OCI-LY7 (cell line): ENCODE measurements around the gene PHF24. TPM values are rescaled to one million over a fixed set of nuclear protein-coding genes. Genes with fewer than 3 reads are reported as not detected.

Experiments
- BruUV-seq: library from RNA; stranded (reverse); fragments of 400-500 nt; replicated peaks from 2 replicates; lab custom pipeline; 2021; lab: Mats Ljungman, UMichigan
- CTCF ChIA-PET: fragments of 300-600 bp; sonication (Branson Sonifier 250); formaldehyde crosslinking; loops from one replicate; lab custom pipeline; 2022; ENCODE audit warnings: antibody characterized with exemption; ENCODE audit not compliant: unreplicated experiment; lab: Charles Lee
- POLR2A ChIA-PET: fragments of 300-600 bp; sonication (Branson Sonifier 250); formaldehyde crosslinking; loops from one replicate; lab custom pipeline; 2022; ENCODE audit warnings: antibody characterized with exemption; lab: Charles Lee
- DNase-seq: peaks from one replicate; pipeline ENCODE4 v3.0.0-alpha.2; 2015; ENCODE audit warnings: low spot score
- H2AFZ ChIP-seq: fragments of 200-600 bp; sonication (generic), shearing (Covaris generic); 2 replicates; pipeline ENCODE4 v1.6.1; 2014; ENCODE audit warnings: mild to moderate bottlenecking, antibody characterized with exemption, low read length, moderate library complexity
- H3K27ac ChIP-seq: fragments of 200-600 bp; sonication (generic); 2 replicates; pipeline ENCODE4 v1.5.1; 2014; ENCODE audit warnings: mixed run types, low read depth, mild to moderate bottlenecking, moderate library complexity, low read length, inconsistent platforms; ENCODE audit not compliant: poor library complexity, severe bottlenecking
- H3K36me3 ChIP-seq: fragments of 200-600 bp; sonication (generic); 2 replicates; pipeline ENCODE4 v1.6.1; 2014; ENCODE audit warnings: mild to moderate bottlenecking, antibody characterized with exemption, low read length, moderate library complexity, mixed read lengths; ENCODE audit not compliant: insufficient read depth
- H3K4me1 ChIP-seq: fragments of 200-600 bp; sonication (generic); 2 replicates; pipeline ENCODE4 v1.5.1; 2014; ENCODE audit warnings: mild to moderate bottlenecking, low read length; ENCODE audit not compliant: insufficient read depth, poor library complexity, severe bottlenecking
- H3K4me2 ChIP-seq: fragments of 200-600 bp; sonication (generic); 2 replicates; pipeline ENCODE4 v1.6.1; 2014; ENCODE audit warnings: mild to moderate bottlenecking, low read length
- H3K4me3 ChIP-seq: fragments of 200-600 bp; sonication (generic); 2 replicates; pipeline ENCODE4 v1.5.1; 2014; ENCODE audit warnings: mild to moderate bottlenecking, low read depth, low read length; ENCODE audit not compliant: poor library complexity, severe bottlenecking
- H3K79me2 ChIP-seq: fragments of 200-600 bp; sonication (generic); 2 replicates; pipeline ENCODE4 v1.6.1; 2016; ENCODE audit warnings: low read depth, mild to moderate bottlenecking, low read length, moderate library complexity, mixed read lengths; ENCODE audit not compliant: insufficient read depth
- H3K9me2 ChIP-seq: fragments of 200-600 bp; sonication (generic); 2 replicates; pipeline ENCODE4 v1.6.1; 2016; ENCODE audit warnings: mild to moderate bottlenecking, low read length, mixed read lengths; ENCODE audit not compliant: insufficient read depth
- H3K9me3 ChIP-seq: fragments of 200-600 bp; sonication (generic); 2 replicates; pipeline ENCODE4 v1.6.1; 2014; ENCODE audit warnings: mild to moderate bottlenecking, mixed run types, low read length, mixed read lengths
- H4K20me1 ChIP-seq: fragments of 200-600 bp; sonication (generic); 2 replicates; pipeline ENCODE4 v1.6.1; 2014; ENCODE audit warnings: mild to moderate bottlenecking, antibody characterized with exemption, low read length, moderate library complexity, mixed read lengths; ENCODE audit not compliant: insufficient read depth
- CTCF ChIP-seq: fragments of 200-600 bp; sonication (generic); conservative IDR thresholded peaks from 2 replicates; pipeline ENCODE4 v1.5.1; 2014; ENCODE audit warnings: mild to moderate bottlenecking, antibody characterized with exemption, low read length, moderate library complexity, mixed read lengths
- EZH2phosphoT487 ChIP-seq: fragments of 200-600 bp; sonication (generic); IDR thresholded peaks from 2 replicates; pipeline ENCODE4 v1.6.1; 2018; ENCODE audit warnings: low read depth, borderline replicate concordance, mild to moderate bottlenecking, mixed run types, antibody characterized with exemption, low read length, moderate library complexity, mixed read lengths
- intact Hi-C: fragments of 100-400 bp; cut with micrococcal nuclease; formaldehyde crosslinking; loops from one replicate; pipeline ENCODE4 v1.10.0; 2022; ENCODE audit not compliant: unreplicated experiment
- total RNA-seq, 2 experiments: library from RNA; depleted of rRNA in 1 of 2; stranded (reverse); fragments of >200 nt in 1 of 2; shearing (Covaris generic) in 1 of 2; gene quantifications; 2 replicates each; pipeline ENCODE4 v1.2.3, GENCODE V29; 2014 to 2022

PHF24 gene
- total RNA-seq, 2 experiments from 2014 or later = not detected

- CTCF ChIA-PET = no interaction called here
- Histone ChIP-seq H3K36me3 (no peaks in the 10 kb centered on the region), H2AFZ (no peak overlapping the region), H4K20me1 (no peaks in the 10 kb centered on the region), H3K9me3 (no peaks in the 10 kb centered on the region), H3K4me3 (no peak overlapping the region), H3K9me2 (no peaks in the 10 kb centered on the region), H3K4me1 (no peaks in the 10 kb centered on the region), H3K79me2 (no peaks in the 10 kb centered on the region), H3K4me2 (no peak overlapping the region), H3K27ac (no peak overlapping the region)
- BruUV-seq = no TSS peak
- intact Hi-C loops = no loop called here
- no peak for DNase-seq
- no peak for TF ChIP-seq EZH2phosphoT487
- TF ChIP-seq CTCF = no peak
- POLR2A ChIA-PET = no interaction called here
These were observed 16.6 kb downstream of the PHF24 start for GRCh38 chr9:34974664-34975063.

GRCh38 chr9:34976441-34976840 lies 18.4 kb downstream of the PHF24 start:
- Histone ChIP-seq H3K4me2 (no peak overlapping the region), H3K79me2 (no peaks in the 10 kb centered on the region), H3K4me3 (no peak overlapping the region), H4K20me1 (no peaks in the 10 kb centered on the region), H3K36me3 (no peaks in the 10 kb centered on the region), H3K4me1 (no peaks in the 10 kb centered on the region), H2AFZ (no peak overlapping the region), H3K27ac (no peak overlapping the region), H3K9me3 (no peaks in the 10 kb centered on the region), H3K9me2 (no peaks in the 10 kb centered on the region)
- no peak for DNase-seq
- BruUV-seq = no TSS peak
- ChIA-PET CTCF (no interaction called here), POLR2A (no interaction called here)
- intact Hi-C loops = no loop called here
- TF ChIP-seq CTCF (no peak), EZH2phosphoT487 (no peak)

- intact Hi-C loops = no loop called here
- CTCF ChIA-PET = no interaction called here
- no peak for DNase-seq
- Histone ChIP-seq H2AFZ (no peak overlapping the region), H3K4me1 (peaks cover 3% of the 10 kb centered on the region), H3K9me2 (no peaks in the 10 kb centered on the region), H3K27ac (no peak overlapping the region), H3K4me3 (no peak overlapping the region), H3K4me2 (no peak overlapping the region), H4K20me1 (no peaks in the 10 kb centered on the region), H3K9me3 (no peaks in the 10 kb centered on the region), H3K36me3 (no peaks in the 10 kb centered on the region), H3K79me2 (no peaks in the 10 kb centered on the region)
- POLR2A ChIA-PET = no interaction called here
- BruUV-seq = no TSS peak
- no peak for TF ChIP-seq EZH2phosphoT487
- TF ChIP-seq CTCF = no peak
These were observed 18.9 kb downstream of the PHF24 start for GRCh38 chr9:34976992-34977391.
